ENCODE data around the gene HOXA2. TPM values are rescaled to one million over a fixed set of nuclear protein-coding genes. Genes with fewer than 3 reads are reported as not detected.

The HOXA2 gene
- total and polyA plus RNA-seq, 2 of the 13 experiments (the other 11 are each of a cell fraction or from before 2014, with no cell fraction given) = 0.22 to 0.29 TPM

- Histone ChIP-seq H3K27me3 (ENCODE audit: control insufficient read depth in 1 of 2, insufficient read depth in 2 of 2, low read length in 2 of 2) (peaks cover 0 to 12% of the 10 kb centered on the region in 2 experiments; a peak in 2 of 5 replicates), H3K9ac (ENCODE audit: insufficient read depth, low read depth, low read length) (peak within 1 kb of the TSS; percentile 53; the same call in 1 of the 2 replicates), H2AFZ (ENCODE audit: low read length) (peak within 1 kb of the TSS; percentile 21), H3K79me2 (ENCODE audit: insufficient read depth, low read length) (no peaks in the 10 kb centered on the region), H3K9me3 (ENCODE audit: low read length) (no peaks in the 10 kb centered on the region), H3K36me3 (replicated peaks in 1 of 2; ENCODE audit: control insufficient read depth in 1 of 2, insufficient read depth in 2 of 2, low read length in 2 of 2) (no peaks in the 10 kb centered on the region), H3K4me3 (replicated peaks in 1 of 3; ENCODE audit: insufficient read depth in 1 of 3, low read depth in 2 of 3, low read length in 3 of 3) (peak within 1 kb of the TSS; percentile 62 to 75 (median 70); a peak in 5 of 6 replicates), H3K4me1 (ENCODE audit: insufficient read depth, low read length) (peaks cover 20% of the 10 kb centered on the region), H3K27ac (ENCODE audit: extremely low read length, insufficient read depth, low read length) (no peak within 1 kb of the TSS), H3K4me2 (ENCODE audit: low read depth, low read length) (peak within 1 kb of the TSS; percentile 78), H4K20me1 (ENCODE audit: insufficient read depth, low read length) (no peaks in the 10 kb centered on the region)
- POLR2A ChIA-PET = interaction anchor here (0.9 to 1.9 kb wide), 6 partner anchors 12 to 55 kb away, joined by 3 to 16 read pairs (median 4); partner anchors contain the start of gene HOXA5
- DNase-seq (ENCODE audit: low spot score) (peak; percentile 48), FAIRE-seq (no peak), ATAC-seq (peak; percentile 84)
- intact Hi-C loops (cut with micrococcal nuclease; ENCODE audit: unreplicated experiment) = no loop called here
- 51% methylated on average over 58 of the region's 68 CpGs for WGBS (ENCODE audit: low lambda C conversion rate)
- CTCF ChIA-PET (ENCODE audit: low intra/inter-chr PET ratio, low total read pairs) = no interaction called here
- BruUV-seq (replicated peaks) = TSS peak; percentile 59
- in situ Hi-C loops (cut with HindIII; ENCODE audit: extremely low pct_ligation_motif_present, low pct_unique_long_range_greater_than_20kb) = no loop called here
- TF ChIP-seq HNRNPLL (IDR thresholded peaks at IDR 0.05; ENCODE audit: low read depth, low read length, poor library complexity, severe bottlenecking) (peak; percentile 51), FOSL2 (CRISPR knock-in tag; IDR thresholded peaks at IDR 0.05) (peak; percentile 22; the same call in 1 of the 2 replicates), UBTF (CRISPR knock-in tag; IDR thresholded peaks at IDR 0.05) (peak; percentile 40; the same call in 1 of the 2 replicates), ZNF550 (CRISPR knock-in tag; IDR thresholded peaks at IDR 0.05; ENCODE audit: borderline replicate concordance) (no peak), TSC22D2 (CRISPR knock-in tag; IDR thresholded peaks at IDR 0.05; ENCODE audit: borderline replicate concordance) (no peak), HOXA3 (CRISPR knock-in tag; IDR thresholded peaks at IDR 0.05) (no peak; the same call in 1 of the 2 replicates), PATZ1 (CRISPR knock-in tag; IDR thresholded peaks at IDR 0.05) (peak; percentile 74), MTF2 (CRISPR knock-in tag; IDR thresholded peaks at IDR 0.05; ENCODE audit: borderline replicate concordance) (no peak), SALL2 (CRISPR knock-in tag; IDR thresholded peaks at IDR 0.05) (0 out of 2 replicates have a peak, but pooled peaks have one; percentile 31), PHF8 (CRISPR knock-in tag; IDR thresholded peaks at IDR 0.05) (0 out of 2 replicates have a peak, but pooled peaks have one; percentile 31), DDIT3 (CRISPR knock-in tag; IDR thresholded peaks at IDR 0.05) (no peak), NFYC (CRISPR knock-in tag; IDR thresholded peaks at IDR 0.05) (peak; percentile 70), MXD1 (CRISPR knock-in tag; IDR thresholded peaks at IDR 0.05) (0 out of 2 replicates have a peak, but pooled peaks have one; percentile 14), ZFX (CRISPR knock-in tag; IDR thresholded peaks at IDR 0.05; ENCODE audit: low read depth) (peak; percentile 35; the same call in 1 of the 2 replicates), KDM2A (CRISPR knock-in tag; IDR thresholded peaks at IDR 0.05; ENCODE audit: borderline replicate concordance, low read depth) (peak; percentile 28; the same call in 1 of the 2 replicates)
Observed at GRCh38 chr7:27095897-27096767, 6.4 kb downstream of the HOXA2 start, which contains the start of gene HOXA1. Gene HOXA1, minus strand, starts transcription at chr7:27096000. Its CDS starts 88 bp downstream, at chr7:27095912.

Measured in HepG2 (cell line).